ENCODE data around the gene DCAF7.

DNA sequence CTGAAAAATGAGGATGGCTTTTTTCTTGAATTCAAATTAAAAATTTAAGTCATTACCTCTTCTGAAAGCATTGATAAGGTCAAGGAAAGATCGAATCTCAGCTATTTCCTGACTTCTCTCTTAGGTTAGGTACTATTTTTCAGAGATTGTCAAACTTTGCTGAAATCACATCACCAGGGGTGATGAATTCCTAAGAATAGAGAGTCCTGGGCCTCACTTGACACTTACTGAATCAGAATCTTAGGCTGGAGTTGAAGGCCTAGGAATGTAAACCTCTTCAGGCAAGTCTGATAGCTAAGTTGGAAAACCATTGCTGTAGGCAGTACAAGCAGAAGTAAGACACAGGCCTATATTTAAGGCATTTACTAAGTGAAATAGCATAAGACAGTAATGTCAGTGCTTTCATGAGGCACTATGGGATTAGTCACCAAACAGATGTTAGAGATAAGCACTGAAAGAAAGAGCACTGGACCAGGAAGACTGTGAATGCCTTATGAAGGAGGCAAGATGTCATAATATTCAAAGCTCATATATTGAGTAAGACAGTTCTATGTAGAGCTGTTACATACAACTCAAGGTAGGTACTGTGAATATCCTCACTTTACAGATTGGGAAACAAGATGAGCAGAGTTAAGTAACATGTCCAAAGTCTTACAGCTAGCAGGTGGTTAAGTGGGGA, 21.5 kb downstream of the DCAF7 start:
- TF ChIP-seq, protein P1, sequence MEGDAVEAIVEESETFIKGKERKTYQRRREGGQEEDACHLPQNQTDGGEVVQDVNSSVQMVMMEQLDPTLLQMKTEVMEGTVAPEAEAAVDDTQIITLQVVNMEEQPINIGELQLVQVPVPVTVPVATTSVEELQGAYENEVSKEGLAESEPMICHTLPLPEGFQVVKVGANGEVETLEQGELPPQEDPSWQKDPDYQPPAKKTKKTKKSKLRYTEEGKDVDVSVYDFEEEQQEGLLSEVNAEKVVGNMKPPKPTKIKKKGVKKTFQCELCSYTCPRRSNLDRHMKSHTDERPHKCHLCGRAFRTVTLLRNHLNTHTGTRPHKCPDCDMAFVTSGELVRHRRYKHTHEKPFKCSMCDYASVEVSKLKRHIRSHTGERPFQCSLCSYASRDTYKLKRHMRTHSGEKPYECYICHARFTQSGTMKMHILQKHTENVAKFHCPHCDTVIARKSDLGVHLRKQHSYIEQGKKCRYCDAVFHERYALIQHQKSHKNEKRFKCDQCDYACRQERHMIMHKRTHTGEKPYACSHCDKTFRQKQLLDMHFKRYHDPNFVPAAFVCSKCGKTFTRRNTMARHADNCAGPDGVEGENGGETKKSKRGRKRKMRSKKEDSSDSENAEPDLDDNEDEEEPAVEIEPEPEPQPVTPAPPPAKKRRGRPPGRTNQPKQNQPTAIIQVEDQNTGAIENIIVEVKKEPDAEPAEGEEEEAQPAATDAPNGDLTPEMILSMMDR (IDR thresholded peaks at IDR 0.05): no peak
- TF ChIP-seq POLR2AphosphoS5 (IDR thresholded peaks at IDR 0.05): no peak
